HepG2 (cell line): ENCODE results near the gene GALNT16. TPM values are rescaled to one million over a fixed set of nuclear protein-coding genes. Genes with fewer than 3 reads are reported as not detected.

Source experiments
- ATAC-seq: fragments of 200-7000 bp; cut with Tn5 transposase; 3 replicates; pipeline ENCODE4 v1.9.1; 2020; ENCODE audit warnings: mild to moderate bottlenecking, moderate library complexity
- BruUV-seq: library from RNA; stranded (reverse); fragments of 400-500 nt; replicated peaks from 2 replicates; lab custom pipeline; 2021; lab: Mats Ljungman, UMichigan
- CTCF ChIA-PET: fragments of 300-600 bp; formaldehyde crosslinking; extraction: SDS; loops from one replicate; lab custom pipeline; 2021; ENCODE audit warnings: low total read pairs, inconsistent platforms, low intra/inter-chr PET ratio; lab: Yijun Ruan, JAX
- POLR2A ChIA-PET: fragments of 350-600 bp; sonication (Branson Sonifier 250); formaldehyde crosslinking; loops from one replicate; lab custom pipeline; 2020; ENCODE audit warnings: antibody characterized with exemption, inconsistent platforms; lab: Yijun Ruan, JAX
- DNase-seq: peaks from one replicate; pipeline ENCODE4 v3.0.0-alpha.2; 2015; ENCODE audit warnings: low spot score
- FAIRE-seq: peaks from 3 replicates; lab custom pipeline; 2011; peaks lifted over from hg19 to GRCh38; lab: Jason Lieb, UNC
- H2AFZ ChIP-seq: one replicate; pipeline ENCODE4 v1.6.1; 2011; ENCODE audit warnings: low read length, inconsistent platforms
- H3K27ac ChIP-seq: fragments of 300-600 bp; 3 replicates; pipeline ENCODE4 v1.8.0; 2011; ENCODE audit warnings: mixed run types, mild to moderate bottlenecking, mixed read lengths, low read length, inconsistent platforms; ENCODE audit not compliant: insufficient read depth; ENCODE audit errors: extremely low read length
- H3K27me3 ChIP-seq, 2 experiments: fragments of 200-600 bp in 1 of 2; 2 replicates in 1 of 2; 3 replicates in 1 of 2; pipeline versions ENCODE4 v1.6.0 to v1.8.0; 2011; ENCODE audit warnings: low read length in 2 of 2, mild to moderate bottlenecking in 2 of 2, moderate library complexity in 2 of 2, inconsistent platforms in 1 of 2; ENCODE audit not compliant: insufficient read depth in 2 of 2, control insufficient read depth in 1 of 2
- H3K36me3 ChIP-seq, 2 experiments: fragments of 200-600 bp in 1 of 2; replicated peaks in 1 of 2; 2 replicates in 1 of 2; 3 replicates in 1 of 2; pipeline versions ENCODE4 v1.5.1 to v1.8.0; 2011; ENCODE audit warnings: low read length in 2 of 2, inconsistent platforms in 1 of 2; ENCODE audit not compliant: insufficient read depth in 2 of 2, control insufficient read depth in 1 of 2
- H3K4me1 ChIP-seq: 2 replicates; pipeline ENCODE4 v1.5.1; 2012; ENCODE audit warnings: low read length, inconsistent platforms; ENCODE audit not compliant: insufficient read depth
- H3K4me2 ChIP-seq: 2 replicates; pipeline ENCODE4 v1.6.0; 2011; ENCODE audit warnings: low read depth, low read length, inconsistent platforms
- H3K4me3 ChIP-seq, 3 experiments: fragments of 200-600 bp in 1 of 3; sonication (generic), shearing (Covaris generic) in 1 of 3; replicated peaks in 1 of 3; 2 replicates each; pipeline ENCODE4 v1.5.1; 2011 to 2016; ENCODE audit warnings: low read length in 3 of 3, inconsistent platforms in 2 of 3, low read depth in 2 of 3, mild to moderate bottlenecking in 2 of 3, control low read depth in 1 of 3, mixed read lengths in 1 of 3; ENCODE audit not compliant: insufficient read depth in 1 of 3
- H3K79me2 ChIP-seq: one replicate; pipeline ENCODE4 v1.6.1; 2011; ENCODE audit warnings: low read length, inconsistent platforms; ENCODE audit not compliant: insufficient read depth
- H3K9ac ChIP-seq: 2 replicates; pipeline ENCODE4 v1.6.0; 2011; ENCODE audit warnings: mild to moderate bottlenecking, low read depth, low read length, inconsistent platforms; ENCODE audit not compliant: insufficient read depth
- H3K9me3 ChIP-seq: 2 replicates; pipeline ENCODE4 v1.5.1; 2012; ENCODE audit warnings: mild to moderate bottlenecking, low read length
- H4K20me1 ChIP-seq: 2 replicates; pipeline ENCODE4 v1.6.0; 2011; ENCODE audit warnings: inconsistent platforms, mild to moderate bottlenecking, low read length, moderate library complexity; ENCODE audit not compliant: insufficient read depth
- CREB1 ChIP-seq, 2 experiments: fragments of 450-650 bp in 1 of 2; IDR thresholded peaks; 2 replicates each; pipeline ENCODE4 v1.6.1; 2016 to 2017; ENCODE audit warnings: control low read depth in 1 of 2, mild to moderate bottlenecking in 1 of 2, missing compliant biosample characterization in 1 of 2, missing genetic modification characterization in 1 of 2
- EHMT2 ChIP-seq: fragments of 200-600 bp; sonication (generic); IDR thresholded peaks from 2 replicates; pipeline ENCODE4 v1.7.0; 2017; ENCODE audit warnings: antibody characterized with exemption, low read depth, low read length, borderline replicate concordance
- MAF1 ChIP-seq: sonication (generic); formaldehyde crosslinking; IDR thresholded peaks from 2 replicates; pipeline ENCODE4 v1.5.0; 2020; ENCODE audit warnings: missing genetic modification reagents, borderline replicate concordance
- SMC3 ChIP-seq: IDR thresholded peaks from 2 replicates; pipeline ENCODE4 v1.6.1; 2011; ENCODE audit warnings: low read length, improper control_type of control experiment
- STAT5B ChIP-seq: sonication (generic); formaldehyde crosslinking; IDR thresholded peaks from 2 replicates; pipeline ENCODE4 v1.4.0; 2020; ENCODE audit warnings: missing genetic modification reagents
- ZFP36L2 ChIP-seq: sonication (generic); formaldehyde crosslinking; IDR thresholded peaks from 2 replicates; pipeline ENCODE4 v1.4.0; 2020; ENCODE audit warnings: missing genetic modification reagents
- ZNF333 ChIP-seq: sonication (generic); formaldehyde crosslinking; IDR thresholded peaks from 2 replicates; pipeline ENCODE4 v1.4.0; 2020; ENCODE audit warnings: mild to moderate bottlenecking, missing genetic modification reagents, borderline replicate concordance
- WGBS: methylation state at CpG from one replicate; pipeline ENCODE4 v1.1.6; 2017; ENCODE audit warnings: low lambda C conversion rate; 5-methylcytosine and 5-hydroxymethylcytosine counted together
- in situ Hi-C: cut with HindIII; loops from 2 replicates; pipeline ENCODE4 v1.10.0; 2017; ENCODE audit warnings: low pct_unique_long_range_greater_than_20kb; ENCODE audit not compliant: extremely low pct_ligation_motif_present
- intact Hi-C: fragments of 100-400 bp; cut with micrococcal nuclease; formaldehyde crosslinking; loops from one replicate; pipeline ENCODE4 v1.10.0; 2022; ENCODE audit not compliant: unreplicated experiment
- polyA plus RNA-seq, 8 experiments: library from polyadenylated mRNA; depleted of rRNA in 3 of 8; stranded (reverse) in 7 of 8; unstranded in 1 of 8; fragments of >200 nt; fragmentation: Illumina TruSeq in 4 of 8; extraction: Trizol in 4 of 8; gene quantifications; 2 replicates each; pipeline versions ENCODE4 v1.2.1 to v1.2.3, GENCODE V29; 2011 to 2016; ENCODE audit warnings: low read depth in 4 of 8, missing spikeins in 1 of 8, mixed read lengths in 1 of 8; ENCODE audit not compliant: insufficient read depth in 1 of 8
- total RNA-seq, 5 experiments: library from RNA; depleted of rRNA; stranded (reverse); fragments of >200 nt; fragmentation: Illumina TruSeq; extraction: Trizol; gene quantifications; 2 replicates each; pipeline ENCODE4 v1.2.3, GENCODE V29; 2016; ENCODE audit warnings: low read depth in 1 of 5
- TF ChIP-seq, protein P1 (sequence below): sonication (generic); formaldehyde crosslinking; IDR thresholded peaks from 2 replicates; pipeline ENCODE4 v1.4.0; 2020; ENCODE audit warnings: low read depth, mild to moderate bottlenecking, missing genetic modification reagents
- TF ChIP-seq, protein P2 (sequence below): sonication (generic); formaldehyde crosslinking; IDR thresholded peaks from 2 replicates; pipeline ENCODE4 v1.9.0; 2022; ENCODE audit warnings: low read depth, missing genetic modification reagents
- TF ChIP-seq, protein P3 (sequence below): IDR thresholded peaks from 2 replicates; pipeline ENCODE4 v1.6.1; 2018; ENCODE audit warnings: missing genetic modification reagents
- TF ChIP-seq, protein P4 (sequence below): sonication (generic); formaldehyde crosslinking; IDR thresholded peaks from 2 replicates; pipeline ENCODE4 v1.5.1; 2020; ENCODE audit warnings: mild to moderate bottlenecking, missing genetic modification reagents

Gene GALNT16
- total and polyA plus RNA-seq, 2 of the 13 experiments (the other 11 are each of a cell fraction or from before 2014, with no cell fraction given), result 0.54 to 0.82 TPM

DNA sequence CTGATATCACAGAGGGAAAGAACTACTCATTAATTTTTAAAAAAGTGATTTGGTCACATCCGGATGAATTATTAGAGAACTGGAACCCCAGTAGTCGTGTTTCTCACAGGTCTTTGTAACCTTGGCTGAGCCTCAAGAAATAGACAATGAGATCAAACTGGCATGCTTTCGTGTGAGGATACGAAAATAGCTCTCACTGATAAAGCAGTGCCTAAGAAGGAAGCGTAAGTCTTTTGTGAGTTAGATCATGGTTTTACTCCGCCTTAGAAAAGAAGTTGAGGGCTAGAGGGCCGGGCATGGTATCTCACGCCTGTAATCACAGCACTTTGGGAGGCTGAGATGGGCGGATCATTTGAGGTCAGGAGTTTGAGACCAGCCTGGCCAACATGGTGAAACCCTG lies 33.8 kb upstream of the GALNT16 start:
- no peak overlapping the region for H3K27ac ChIP-seq
- ATAC-seq (no peak), DNase-seq (no peak), FAIRE-seq (no peak)
- H3K27me3 ChIP-seq, result no peaks in the 10 kb centered on the region
- no peak overlapping the region for H2AFZ ChIP-seq
- H3K4me3 ChIP-seq, result no peak overlapping the region
- POLR2A ChIA-PET, result no interaction called here
- no TSS peak for BruUV-seq
- no peaks in the 10 kb centered on the region for H3K79me2 ChIP-seq
- in situ Hi-C loops, result no loop called here
- intact Hi-C loops, result no loop called here
- TF ChIP-seq EHMT2 (no peak), STAT5B (CRISPR knock-in tag) (no peak), SMC3 (no peak), ZFP36L2 (CRISPR knock-in tag) (no peak), ZNF333 (CRISPR knock-in tag) (no peak), CREB1 (IDR thresholded peaks at IDR 0.05) (no peak), CREB1 (CRISPR knock-in tag; IDR thresholded peaks at IDR 0.05) (no peak), MAF1 (CRISPR knock-in tag) (no peak)
- TF ChIP-seq, protein P1, sequence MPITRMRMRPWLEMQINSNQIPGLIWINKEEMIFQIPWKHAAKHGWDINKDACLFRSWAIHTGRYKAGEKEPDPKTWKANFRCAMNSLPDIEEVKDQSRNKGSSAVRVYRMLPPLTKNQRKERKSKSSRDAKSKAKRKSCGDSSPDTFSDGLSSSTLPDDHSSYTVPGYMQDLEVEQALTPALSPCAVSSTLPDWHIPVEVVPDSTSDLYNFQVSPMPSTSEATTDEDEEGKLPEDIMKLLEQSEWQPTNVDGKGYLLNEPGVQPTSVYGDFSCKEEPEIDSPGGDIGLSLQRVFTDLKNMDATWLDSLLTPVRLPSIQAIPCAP (CRISPR knock-in tag), result no peak
- TF ChIP-seq, protein P2, sequence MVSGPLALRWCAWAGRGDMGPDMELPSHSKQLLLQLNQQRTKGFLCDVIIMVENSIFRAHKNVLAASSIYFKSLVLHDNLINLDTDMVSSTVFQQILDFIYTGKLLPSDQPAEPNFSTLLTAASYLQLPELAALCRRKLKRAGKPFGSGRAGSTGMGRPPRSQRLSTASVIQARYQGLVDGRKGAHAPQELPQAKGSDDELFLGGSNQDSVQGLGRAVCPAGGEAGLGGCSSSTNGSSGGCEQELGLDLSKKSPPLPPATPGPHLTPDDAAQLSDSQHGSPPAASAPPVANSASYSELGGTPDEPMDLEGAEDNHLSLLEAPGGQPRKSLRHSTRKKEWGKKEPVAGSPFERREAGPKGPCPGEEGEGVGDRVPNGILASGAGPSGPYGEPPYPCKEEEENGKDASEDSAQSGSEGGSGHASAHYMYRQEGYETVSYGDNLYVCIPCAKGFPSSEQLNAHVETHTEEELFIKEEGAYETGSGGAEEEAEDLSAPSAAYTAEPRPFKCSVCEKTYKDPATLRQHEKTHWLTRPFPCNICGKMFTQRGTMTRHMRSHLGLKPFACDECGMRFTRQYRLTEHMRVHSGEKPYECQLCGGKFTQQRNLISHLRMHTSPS (CRISPR knock-in tag), result no peak
- TF ChIP-seq, protein P3, sequence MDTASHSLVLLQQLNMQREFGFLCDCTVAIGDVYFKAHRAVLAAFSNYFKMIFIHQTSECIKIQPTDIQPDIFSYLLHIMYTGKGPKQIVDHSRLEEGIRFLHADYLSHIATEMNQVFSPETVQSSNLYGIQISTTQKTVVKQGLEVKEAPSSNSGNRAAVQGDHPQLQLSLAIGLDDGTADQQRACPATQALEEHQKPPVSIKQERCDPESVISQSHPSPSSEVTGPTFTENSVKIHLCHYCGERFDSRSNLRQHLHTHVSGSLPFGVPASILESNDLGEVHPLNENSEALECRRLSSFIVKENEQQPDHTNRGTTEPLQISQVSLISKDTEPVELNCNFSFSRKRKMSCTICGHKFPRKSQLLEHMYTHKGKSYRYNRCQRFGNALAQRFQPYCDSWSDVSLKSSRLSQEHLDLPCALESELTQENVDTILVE (CRISPR knock-in tag), result no peak
- TF ChIP-seq, protein P4, sequence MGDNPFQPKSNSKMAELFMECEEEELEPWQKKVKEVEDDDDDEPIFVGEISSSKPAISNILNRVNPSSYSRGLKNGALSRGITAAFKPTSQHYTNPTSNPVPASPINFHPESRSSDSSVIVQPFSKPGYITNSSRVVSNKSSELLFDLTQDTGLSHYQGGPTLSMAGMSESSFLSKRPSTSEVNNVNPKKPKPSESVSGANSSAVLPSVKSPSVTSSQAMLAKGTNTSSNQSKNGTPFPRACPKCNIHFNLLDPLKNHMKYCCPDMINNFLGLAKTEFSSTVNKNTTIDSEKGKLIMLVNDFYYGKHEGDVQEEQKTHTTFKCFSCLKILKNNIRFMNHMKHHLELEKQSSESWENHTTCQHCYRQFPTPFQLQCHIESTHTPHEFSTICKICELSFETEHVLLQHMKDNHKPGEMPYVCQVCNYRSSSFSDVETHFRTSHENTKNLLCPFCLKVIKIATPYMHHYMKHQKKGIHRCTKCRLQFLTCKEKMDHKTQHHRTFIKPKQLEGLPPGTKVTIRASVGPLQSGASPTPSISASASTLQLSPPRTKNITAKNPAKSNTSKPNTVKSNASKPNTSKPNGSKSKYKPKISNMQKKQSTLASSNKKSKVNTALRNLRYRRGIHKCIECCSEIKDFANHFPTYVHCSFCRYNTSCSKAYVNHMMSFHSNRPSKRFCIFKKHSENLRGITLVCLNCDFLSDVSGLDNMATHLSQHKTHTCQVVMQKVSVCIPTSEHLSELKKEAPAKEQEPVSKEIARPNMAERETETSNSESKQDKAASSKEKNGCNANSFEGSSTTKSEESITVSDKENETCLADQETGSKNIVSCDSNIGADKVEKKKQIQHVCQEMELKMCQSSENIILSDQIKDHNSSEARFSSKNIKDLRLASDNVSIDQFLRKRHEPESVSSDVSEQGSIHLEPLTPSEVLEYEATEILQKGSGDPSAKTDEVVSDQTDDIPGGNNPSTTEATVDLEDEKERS (CRISPR knock-in tag), result no peak
- no peaks in the 10 kb centered on the region for H3K4me1 ChIP-seq
- no peaks in the 10 kb centered on the region for H3K9me3 ChIP-seq
- CTCF ChIA-PET, result no interaction called here
- WGBS, result 87% methylated on average over 9 of the region's 9 CpGs
- no peak overlapping the region for H3K9ac ChIP-seq
- no peaks in the 10 kb centered on the region for H4K20me1 ChIP-seq
- no peak overlapping the region for H3K4me2 ChIP-seq
- H3K36me3 ChIP-seq, result peaks cover 3 to 7% of the 10 kb centered on the region in 2 experiments; a peak in 2 of 5 replicates
